ENCODE results near the gene SHISA6. TPM values are rescaled to one million over a fixed set of nuclear protein-coding genes. Genes with fewer than 3 reads are reported as not detected.

SHISA6 gene
- total RNA-seq, 1 experiment from 2014 or later, result not detected

GRCh38 chr17:11372692-11373091 lies 131.7 kb downstream of the SHISA6 start:
- Histone ChIP-seq H3K27me3 (ENCODE audit: control insufficient read depth, insufficient read depth, low read length) (no peaks in the 10 kb centered on the region), H3K4me3 (ENCODE audit: low read depth in 2 of 2, low read length in 2 of 2) (no peak overlapping the region), H3K9me3 (ENCODE audit: control insufficient read depth, insufficient read depth, low read depth, low read length) (no peaks in the 10 kb centered on the region), H3K27ac (ENCODE audit: low read length) (no peak overlapping the region), H3K36me3 (ENCODE audit: control insufficient read depth, insufficient read depth, low read length) (no peaks in the 10 kb centered on the region), H3K4me1 (ENCODE audit: control insufficient read depth, insufficient read depth, low read length) (no peaks in the 10 kb centered on the region)
- TF ChIP-seq POLR2AphosphoS5 (IDR thresholded peaks at IDR 0.05; ENCODE audit: low read depth, low read length) (no peak), CTCF (IDR thresholded peaks at IDR 0.05) (no peak), SIN3A (IDR thresholded peaks at IDR 0.05; ENCODE audit: borderline replicate concordance, insufficient read depth, low read depth, low read length) (no peak), TCF7L2 (IDR thresholded peaks at IDR 0.05; ENCODE audit: low read depth, low read length) (no peak)
- TF ChIP-seq, protein P1, sequence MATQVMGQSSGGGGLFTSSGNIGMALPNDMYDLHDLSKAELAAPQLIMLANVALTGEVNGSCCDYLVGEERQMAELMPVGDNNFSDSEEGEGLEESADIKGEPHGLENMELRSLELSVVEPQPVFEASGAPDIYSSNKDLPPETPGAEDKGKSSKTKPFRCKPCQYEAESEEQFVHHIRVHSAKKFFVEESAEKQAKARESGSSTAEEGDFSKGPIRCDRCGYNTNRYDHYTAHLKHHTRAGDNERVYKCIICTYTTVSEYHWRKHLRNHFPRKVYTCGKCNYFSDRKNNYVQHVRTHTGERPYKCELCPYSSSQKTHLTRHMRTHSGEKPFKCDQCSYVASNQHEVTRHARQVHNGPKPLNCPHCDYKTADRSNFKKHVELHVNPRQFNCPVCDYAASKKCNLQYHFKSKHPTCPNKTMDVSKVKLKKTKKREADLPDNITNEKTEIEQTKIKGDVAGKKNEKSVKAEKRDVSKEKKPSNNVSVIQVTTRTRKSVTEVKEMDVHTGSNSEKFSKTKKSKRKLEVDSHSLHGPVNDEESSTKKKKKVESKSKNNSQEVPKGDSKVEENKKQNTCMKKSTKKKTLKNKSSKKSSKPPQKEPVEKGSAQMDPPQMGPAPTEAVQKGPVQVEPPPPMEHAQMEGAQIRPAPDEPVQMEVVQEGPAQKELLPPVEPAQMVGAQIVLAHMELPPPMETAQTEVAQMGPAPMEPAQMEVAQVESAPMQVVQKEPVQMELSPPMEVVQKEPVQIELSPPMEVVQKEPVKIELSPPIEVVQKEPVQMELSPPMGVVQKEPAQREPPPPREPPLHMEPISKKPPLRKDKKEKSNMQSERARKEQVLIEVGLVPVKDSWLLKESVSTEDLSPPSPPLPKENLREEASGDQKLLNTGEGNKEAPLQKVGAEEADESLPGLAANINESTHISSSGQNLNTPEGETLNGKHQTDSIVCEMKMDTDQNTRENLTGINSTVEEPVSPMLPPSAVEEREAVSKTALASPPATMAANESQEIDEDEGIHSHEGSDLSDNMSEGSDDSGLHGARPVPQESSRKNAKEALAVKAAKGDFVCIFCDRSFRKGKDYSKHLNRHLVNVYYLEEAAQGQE (IDR thresholded peaks at IDR 0.05; ENCODE audit: insufficient read depth in 1 of 2, low read depth in 2 of 2, low read length in 1 of 2), result no peak
- ChIA-PET POLR2A (interaction anchor here (0.6 kb wide), 1 partner anchor 23 kb away, joined by 4 read pairs; no protein-coding TSS in a partner anchor), CTCF (no interaction called here)
- ATAC-seq (no peak), DNase-seq (ENCODE audit: low read depth, low spot score) (no peak)
- no TSS peak for BruUV-seq (replicated peaks)
- intact Hi-C loops (cut with micrococcal nuclease; ENCODE audit: unreplicated experiment), result no loop called here
- in situ Hi-C loops (cut with HindIII; ENCODE audit: low pct_unique_long_range_greater_than_20kb, low sequenced_read_pairs), result no loop called here

GRCh38 chr17:11378506-11378905 lies 137.5 kb downstream of the SHISA6 start:
- no peak overlapping the region for H3K4me3 ChIP-seq (ENCODE audit: low read depth in 2 of 2, low read length in 2 of 2)
- ChIA-PET POLR2A (no interaction called here), CTCF (no interaction called here)
- intact Hi-C loops (cut with micrococcal nuclease; ENCODE audit: unreplicated experiment), result no loop called here
- no peaks in the 10 kb centered on the region for H3K27me3 ChIP-seq (ENCODE audit: control insufficient read depth, insufficient read depth, low read length)
- no peaks in the 10 kb centered on the region for H3K9me3 ChIP-seq (ENCODE audit: control insufficient read depth, insufficient read depth, low read depth, low read length)
- ATAC-seq (no peak), DNase-seq (ENCODE audit: low read depth, low spot score) (no peak)
- BruUV-seq (replicated peaks), result no TSS peak
- in situ Hi-C loops (cut with HindIII; ENCODE audit: low pct_unique_long_range_greater_than_20kb, low sequenced_read_pairs), result no loop called here
- H3K27ac ChIP-seq (ENCODE audit: low read length), result no peak overlapping the region
- H3K4me1 ChIP-seq (ENCODE audit: control insufficient read depth, insufficient read depth, low read length), result no peaks in the 10 kb centered on the region
- no peaks in the 10 kb centered on the region for H3K36me3 ChIP-seq (ENCODE audit: control insufficient read depth, insufficient read depth, low read length)
- no peak for TF ChIP-seq CTCF (IDR thresholded peaks at IDR 0.05)
- TF ChIP-seq TCF7L2 (IDR thresholded peaks at IDR 0.05; ENCODE audit: low read depth, low read length), result no peak
- TF ChIP-seq, protein P1 (IDR thresholded peaks at IDR 0.05; ENCODE audit: insufficient read depth in 1 of 2, low read depth in 2 of 2, low read length in 1 of 2), result no peak
- TF ChIP-seq POLR2AphosphoS5 (IDR thresholded peaks at IDR 0.05; ENCODE audit: low read depth, low read length), result no peak
- no peak for TF ChIP-seq SIN3A (IDR thresholded peaks at IDR 0.05; ENCODE audit: borderline replicate concordance, insufficient read depth, low read depth, low read length)

Measured in Panc1 (cell line).